ENCODE measurements around the gene HES2.
"Not testable (repeated sequence)": the region's sequence is repeated elsewhere in the genome, so short reads cannot be mapped to it uniquely, and the experiment has no call there.

The HES2 gene

GRCh38 chr1:6443339-6444115, 23.8 kb upstream of the HES2 start:
- TF ChIP-seq EZH2 (IDR thresholded peaks at IDR 0.05), result no peak
- no peak for TF ChIP-seq POLR2AphosphoS5 (IDR thresholded peaks at IDR 0.05; ENCODE audit: borderline replicate concordance, low read depth, low read length)
- no peak for TF ChIP-seq FOXP2 (optimal IDR thresholded peaks at IDR 0.05; ENCODE audit: control extremely low read depth, extremely low read length, insufficient read depth)
- Histone ChIP-seq H3K36me3 (ENCODE audit: insufficient read depth, low read length) (no peaks in the 10 kb centered on the region), H3K27ac (no peak overlapping the region), H3K4me3 (no peak overlapping the region), H3K9ac (ENCODE audit: insufficient read length) (no peak overlapping the region), H3K9me3 (ENCODE audit: low read depth, low read length) (no peaks in the 10 kb centered on the region)
- no peak for DNase-seq (ENCODE audit: low read depth, low spot score)

- TF ChIP-seq POLR2AphosphoS5 (IDR thresholded peaks at IDR 0.05; ENCODE audit: borderline replicate concordance, low read depth, low read length) (no peak), FOXP2 (optimal IDR thresholded peaks at IDR 0.05; ENCODE audit: control extremely low read depth, extremely low read length, insufficient read depth) (no peak), EZH2 (IDR thresholded peaks at IDR 0.05) (no peak)
- Histone ChIP-seq H3K9me3 (ENCODE audit: low read depth, low read length) (no peaks in the 10 kb centered on the region), H3K27ac (no peak overlapping the region), H3K4me3 (no peak overlapping the region), H3K9ac (ENCODE audit: insufficient read length) (no peak overlapping the region), H3K36me3 (ENCODE audit: insufficient read depth, low read length) (no peaks in the 10 kb centered on the region)
- no peak for DNase-seq (ENCODE audit: low read depth, low spot score)
These were observed 21.9 kb upstream of the HES2 start for GRCh38 chr1:6441586-6441985.

GRCh38 chr1:6440198-6441126, 20.7 kb upstream of the HES2 start:
- H3K27ac ChIP-seq, result no peak overlapping the region
- H3K9ac ChIP-seq (ENCODE audit: insufficient read length), result no peak overlapping the region
- H3K36me3 ChIP-seq (ENCODE audit: insufficient read depth, low read length), result no peaks in the 10 kb centered on the region
- no peak for DNase-seq (ENCODE audit: low read depth, low spot score)
- peak overlapping the region; percentile 58 for H3K4me3 ChIP-seq
- no peak for TF ChIP-seq POLR2AphosphoS5 (IDR thresholded peaks at IDR 0.05; ENCODE audit: borderline replicate concordance, low read depth, low read length)
- no peak for TF ChIP-seq FOXP2 (optimal IDR thresholded peaks at IDR 0.05; ENCODE audit: control extremely low read depth, extremely low read length, insufficient read depth)
- TF ChIP-seq EZH2 (IDR thresholded peaks at IDR 0.05), result no peak
- no peaks in the 10 kb centered on the region for H3K9me3 ChIP-seq (ENCODE audit: low read depth, low read length)

GRCh38 chr1:6438047-6438525, 18.4 kb upstream of the HES2 start:
- no peak overlapping the region for H3K4me3 ChIP-seq
- H3K36me3 ChIP-seq (ENCODE audit: insufficient read depth, low read length), result no peaks in the 10 kb centered on the region
- DNase-seq (ENCODE audit: low read depth, low spot score), result no peak
- no peak for TF ChIP-seq FOXP2 (optimal IDR thresholded peaks at IDR 0.05; ENCODE audit: control extremely low read depth, extremely low read length, insufficient read depth)
- TF ChIP-seq EZH2 (IDR thresholded peaks at IDR 0.05), result no peak
- TF ChIP-seq POLR2AphosphoS5 (IDR thresholded peaks at IDR 0.05; ENCODE audit: borderline replicate concordance, low read depth, low read length), result no peak
- no peak overlapping the region for H3K27ac ChIP-seq
- no peak overlapping the region for H3K9ac ChIP-seq (ENCODE audit: insufficient read length)
- H3K9me3 ChIP-seq (ENCODE audit: low read depth, low read length), result no peaks in the 10 kb centered on the region

- H3K9me3 ChIP-seq (ENCODE audit: low read depth, low read length); H3K9ac ChIP-seq (ENCODE audit: insufficient read length); H3K36me3 ChIP-seq (ENCODE audit: insufficient read depth, low read length); DNase-seq (ENCODE audit: low read depth, low spot score); H3K27ac ChIP-seq; H3K4me3 ChIP-seq: not testable (repeated sequence)
These were observed 17.4 kb upstream of the HES2 start for GRCh38 chr1:6437012-6437700.

- not testable (repeated sequence) for H3K36me3 ChIP-seq (ENCODE audit: insufficient read depth, low read length); H3K4me3 ChIP-seq; H3K27ac ChIP-seq; H3K9me3 ChIP-seq (ENCODE audit: low read depth, low read length); H3K9ac ChIP-seq (ENCODE audit: insufficient read length); DNase-seq (ENCODE audit: low read depth, low spot score)
These were observed 16.6 kb upstream of the HES2 start for GRCh38 chr1:6436277-6436676.

GRCh38 chr1:6435547-6435946, 15.8 kb upstream of the HES2 start:
- H3K27ac ChIP-seq, result no peak overlapping the region
- no peaks in the 10 kb centered on the region for H3K9me3 ChIP-seq (ENCODE audit: low read depth, low read length)
- DNase-seq (ENCODE audit: low read depth, low spot score), result no peak
- no peaks in the 10 kb centered on the region for H3K36me3 ChIP-seq (ENCODE audit: insufficient read depth, low read length)
- TF ChIP-seq POLR2AphosphoS5 (IDR thresholded peaks at IDR 0.05; ENCODE audit: borderline replicate concordance, low read depth, low read length) (no peak), FOXP2 (optimal IDR thresholded peaks at IDR 0.05; ENCODE audit: control extremely low read depth, extremely low read length, insufficient read depth) (no peak), EZH2 (IDR thresholded peaks at IDR 0.05) (no peak)
- H3K4me3 ChIP-seq, result no peak overlapping the region
- H3K9ac ChIP-seq (ENCODE audit: insufficient read length), result no peak overlapping the region

GRCh38 chr1:6435129-6435528, 15.4 kb upstream of the HES2 start:
- no peaks in the 10 kb centered on the region for H3K9me3 ChIP-seq (ENCODE audit: low read depth, low read length)
- H3K36me3 ChIP-seq (ENCODE audit: insufficient read depth, low read length), result no peaks in the 10 kb centered on the region
- DNase-seq (ENCODE audit: low read depth, low spot score), result no peak
- TF ChIP-seq POLR2AphosphoS5 (IDR thresholded peaks at IDR 0.05; ENCODE audit: borderline replicate concordance, low read depth, low read length) (no peak), EZH2 (IDR thresholded peaks at IDR 0.05) (no peak), FOXP2 (optimal IDR thresholded peaks at IDR 0.05; ENCODE audit: control extremely low read depth, extremely low read length, insufficient read depth) (no peak)
- H3K27ac ChIP-seq, result no peak overlapping the region
- H3K9ac ChIP-seq (ENCODE audit: insufficient read length), result no peak overlapping the region
- H3K4me3 ChIP-seq, result no peak overlapping the region

All from SK-N-MC (cell line).